ENCODE data around the gene PYGL.

The PYGL gene

DNA sequence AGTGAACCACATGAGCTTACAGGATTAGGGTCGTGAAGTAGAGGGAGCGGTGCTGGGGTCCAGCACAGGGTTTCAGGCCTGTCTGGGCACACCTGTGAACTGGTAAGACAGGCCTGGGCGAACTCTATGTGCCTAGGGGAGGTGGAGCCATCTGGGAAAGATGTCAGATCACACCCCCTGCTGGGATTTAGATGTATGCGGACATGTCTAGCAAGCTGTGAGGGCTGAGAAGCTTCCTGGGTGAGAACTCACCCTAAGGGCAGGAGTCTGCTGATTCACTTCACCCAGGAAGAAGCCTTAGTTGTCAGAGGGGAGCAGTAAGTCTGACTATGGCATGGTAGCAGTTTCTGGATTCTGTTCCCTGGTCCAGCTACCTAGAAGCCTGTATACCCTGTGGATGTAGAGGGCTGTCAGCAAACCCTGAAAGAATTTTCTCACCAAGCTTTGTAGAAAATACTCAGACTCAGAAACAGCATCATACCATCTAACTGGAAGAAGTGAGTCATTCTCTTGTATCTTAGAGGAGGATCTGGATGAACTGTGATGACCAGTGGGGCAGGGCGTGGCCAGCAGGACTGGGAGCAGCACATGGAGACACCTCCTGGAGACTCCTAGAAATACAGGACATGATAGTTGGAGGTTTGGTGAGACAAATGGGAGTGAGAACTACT, 11.2 kb upstream of the PYGL start:
- POLR2A ChIA-PET = interaction anchor here (0.5 kb wide), 1 partner anchor 42 kb away, joined by 3 read pairs; no protein-coding TSS in a partner anchor
- peak; percentile 93 for DNase-seq (ENCODE audit: low read depth, low spot score)
- TF ChIP-seq CTCF (IDR thresholded peaks at IDR 0.05; ENCODE audit: insufficient read depth, low read length, missing control alignments) = peak; percentile 70
- CTCF ChIA-PET = interaction anchor here (0.9 to 3.6 kb wide), 18 partner anchors 9 to 825 kb away, joined by 3 to 33 read pairs (median 4); partner anchors contain the start of gene PYGL
- no peak overlapping the region for H3K4me3 ChIP-seq (ENCODE audit: low read depth, low read length)

DNA sequence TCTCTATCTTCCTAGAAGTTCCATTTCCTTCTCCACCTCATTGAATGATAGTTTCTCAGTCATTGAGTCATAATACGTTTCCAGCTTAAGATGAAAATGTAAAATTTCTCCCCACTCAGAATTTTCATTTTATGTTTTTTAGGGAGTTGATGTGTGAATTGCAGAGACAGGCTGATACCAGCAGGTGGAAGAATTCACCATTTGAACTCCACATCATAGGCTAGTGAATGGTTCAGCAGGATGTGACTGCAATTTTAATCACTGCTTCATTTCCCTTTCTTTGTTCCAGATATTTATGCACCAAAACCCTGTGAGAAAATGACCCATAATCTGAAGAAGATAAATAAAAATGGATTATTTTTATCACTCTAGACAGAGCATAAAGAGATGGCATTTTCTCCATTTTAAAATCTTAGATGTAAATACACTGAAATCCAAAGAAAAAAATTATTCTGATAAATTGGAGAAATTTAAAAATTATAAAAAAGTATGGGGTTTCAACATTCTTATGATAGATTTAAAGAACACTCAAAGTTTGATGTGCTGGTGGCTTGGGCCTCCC, 10.6 kb upstream of the PYGL start:
- CTCF ChIA-PET = interaction anchor here (0.9 to 3.6 kb wide), 22 partner anchors 8 to 825 kb away, joined by 3 to 33 read pairs (median 4); partner anchors contain the start of gene PYGL
- POLR2A ChIA-PET = interaction anchor here (0.5 kb wide), 1 partner anchor 41 kb away, joined by 3 read pairs; no protein-coding TSS in a partner anchor
- peak; percentile 61 for TF ChIP-seq CTCF (IDR thresholded peaks at IDR 0.05; ENCODE audit: insufficient read depth, low read length, missing control alignments)
- no peak overlapping the region for H3K4me3 ChIP-seq (ENCODE audit: low read depth, low read length)
- no peak for DNase-seq (ENCODE audit: low read depth, low spot score)

DNA sequence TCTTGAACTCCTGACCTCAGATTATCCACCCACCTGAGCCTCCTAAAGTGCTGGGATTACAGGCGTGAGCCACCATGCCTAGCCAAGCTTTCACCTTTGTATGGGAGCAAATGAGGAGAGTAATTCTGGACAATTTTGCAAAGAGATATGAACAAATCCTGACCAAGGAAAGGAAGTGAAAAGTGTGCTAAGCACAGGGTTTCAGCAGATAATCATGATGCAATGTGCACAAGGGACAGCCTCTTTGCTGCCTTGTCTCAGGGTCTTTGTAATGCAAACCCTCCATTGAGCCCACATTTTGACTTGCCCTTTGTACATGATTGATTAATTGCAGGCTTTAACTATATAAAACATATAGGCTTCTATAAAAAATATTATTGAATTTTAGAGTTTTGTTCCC, 9.2 kb upstream of the PYGL start:
- no peak overlapping the region for H3K4me3 ChIP-seq (ENCODE audit: low read depth, low read length)
- CTCF ChIA-PET = interaction anchor here (0.7 to 3.6 kb wide), 9 partner anchors 9 to 827 kb away, joined by 3 to 33 read pairs (median 4); partner anchors contain the start of gene PYGL
- POLR2A ChIA-PET = interaction anchor here (2.4 kb wide), 1 partner anchor 9 kb away, joined by 8 read pairs; the partner anchor contains the start of gene PYGL
- DNase-seq (ENCODE audit: low read depth, low spot score) = no peak
- no peak for TF ChIP-seq CTCF (IDR thresholded peaks at IDR 0.05; ENCODE audit: insufficient read depth, low read length, missing control alignments)

- no peak overlapping the region for H3K4me3 ChIP-seq (ENCODE audit: low read depth, low read length)
- CTCF ChIA-PET = interaction anchor here (2.2 to 2.5 kb wide), 2 partner anchors 267 to 829 kb away, joined by 5 to 10 read pairs; no protein-coding TSS in a partner anchor
- no peak for DNase-seq (ENCODE audit: low read depth, low spot score)
- TF ChIP-seq CTCF (IDR thresholded peaks at IDR 0.05; ENCODE audit: insufficient read depth, low read length, missing control alignments) = no peak
- POLR2A ChIA-PET = no interaction called here
Measured at GRCh38 chr14:50951032-50951431, 6.7 kb upstream of the PYGL start.

DNA sequence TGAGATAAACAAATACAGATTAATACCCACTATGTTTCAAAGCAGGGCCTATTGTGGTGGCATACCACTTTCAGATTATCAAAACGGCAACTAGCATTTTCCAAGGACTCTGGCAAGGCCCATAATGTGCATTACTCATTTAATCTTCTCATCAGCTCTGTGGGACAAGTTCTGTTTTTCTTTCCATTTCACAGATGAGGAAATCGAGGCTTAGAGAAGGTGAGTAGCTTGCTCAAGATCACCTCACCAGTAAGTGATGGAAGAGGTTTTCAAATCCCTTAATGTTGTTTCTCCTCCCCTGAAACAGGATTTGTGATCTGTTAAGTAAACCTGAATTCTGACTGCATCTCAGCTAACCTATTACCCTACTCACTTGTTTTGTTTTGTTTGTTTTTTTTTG, 3.9 kb upstream of the PYGL start:
- no peak overlapping the region for H3K4me3 ChIP-seq (ENCODE audit: low read depth, low read length)
- ChIA-PET POLR2A (no interaction called here), CTCF (interaction anchor here (0.8 to 1.0 kb wide), 2 partner anchors 10 to 14 kb away, joined by 3 to 4 read pairs; no protein-coding TSS in a partner anchor)
- DNase-seq (ENCODE audit: low read depth, low spot score) = no peak
- no peak for TF ChIP-seq CTCF (IDR thresholded peaks at IDR 0.05; ENCODE audit: insufficient read depth, low read length, missing control alignments)

DNA sequence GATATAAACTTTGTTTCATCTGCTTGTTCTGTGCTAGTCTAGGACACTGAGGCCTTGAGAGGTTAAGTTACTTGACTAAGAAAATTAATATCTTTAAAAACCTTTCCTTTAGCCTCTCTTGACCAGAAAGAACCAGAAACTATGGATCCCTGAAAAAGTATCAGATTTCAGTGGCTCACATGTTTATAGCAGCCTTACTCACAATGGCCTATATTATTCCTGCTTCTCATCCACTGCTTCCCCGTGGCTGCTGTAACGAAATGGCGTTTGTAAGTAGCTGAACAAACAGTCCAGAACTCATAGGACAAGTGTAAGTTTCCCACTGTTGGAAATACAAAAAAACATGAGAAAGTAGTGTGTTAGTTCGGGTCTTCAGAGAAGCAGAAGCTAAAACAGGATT, 3.2 kb upstream of the PYGL start:
- H3K4me3 ChIP-seq (ENCODE audit: low read depth, low read length) = no peak overlapping the region
- POLR2A ChIA-PET = no interaction called here
- TF ChIP-seq CTCF (IDR thresholded peaks at IDR 0.05; ENCODE audit: insufficient read depth, low read length, missing control alignments) = no peak
- CTCF ChIA-PET = interaction anchor here (1.6 kb wide), 1 partner anchor 8 kb away, joined by 14 read pairs; no protein-coding TSS in a partner anchor
- DNase-seq (ENCODE audit: low read depth, low spot score) = no peak
